AG09319 (cell line): ENCODE measurements around the gene PHETA1.
"Not testable (repeated sequence)": the region's sequence is repeated elsewhere in the genome, so short reads cannot be mapped to it uniquely, and the experiment has no call there.

Source experiments
- DNase-seq: peaks from one replicate; pipeline ENCODE4 v3.0.0-alpha.2; 2010; ENCODE audit warnings: low read depth; ENCODE audit errors: extremely low read depth
- TF ChIP-seq, protein P1 (sequence below): IDR thresholded peaks from 2 replicates; pipeline ENCODE4 v1.5.1; 2011; ENCODE audit warnings: low read depth, mild to moderate bottlenecking, inconsistent platforms, low read length, moderate library complexity

PHETA1 gene

DNA sequence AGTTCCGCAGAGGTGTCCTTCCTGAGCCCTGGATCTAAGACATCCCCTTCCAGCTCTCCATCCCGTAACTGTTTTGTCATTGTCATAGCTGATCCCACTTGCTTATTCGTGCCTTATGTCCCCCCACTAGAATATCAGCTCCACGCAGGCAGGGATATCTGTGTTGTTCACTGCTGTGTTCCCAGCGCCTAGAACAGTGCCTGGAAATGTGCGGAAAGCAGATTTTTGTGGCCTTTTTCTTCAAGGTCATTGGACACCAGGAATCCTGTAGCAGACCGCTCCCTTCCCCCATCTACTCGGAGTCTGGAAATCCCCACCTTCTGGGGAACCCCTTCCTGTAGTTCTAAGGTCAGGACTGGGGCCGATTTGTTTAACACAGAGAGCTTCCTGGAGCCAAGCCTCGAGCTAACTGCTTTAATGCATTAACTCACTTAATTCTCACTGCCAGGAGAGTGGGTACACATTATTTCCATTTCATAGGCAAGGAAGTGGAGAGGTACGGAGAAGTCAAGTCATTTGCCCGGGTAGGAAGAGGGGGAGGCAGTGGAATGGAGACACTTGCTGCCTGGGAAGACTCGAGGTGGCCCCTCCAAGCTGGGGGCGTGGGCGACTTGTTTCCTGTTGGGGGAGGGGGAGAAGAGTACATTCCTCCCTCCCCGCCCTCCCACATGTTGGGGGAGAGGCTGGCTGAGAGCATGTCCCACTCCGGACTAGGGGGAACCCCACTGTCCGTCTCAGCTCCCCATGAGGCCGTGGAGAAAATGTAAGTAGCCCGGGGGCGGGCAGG, 35.7 kb upstream of the PHETA1 start:
- TF ChIP-seq, protein P1, sequence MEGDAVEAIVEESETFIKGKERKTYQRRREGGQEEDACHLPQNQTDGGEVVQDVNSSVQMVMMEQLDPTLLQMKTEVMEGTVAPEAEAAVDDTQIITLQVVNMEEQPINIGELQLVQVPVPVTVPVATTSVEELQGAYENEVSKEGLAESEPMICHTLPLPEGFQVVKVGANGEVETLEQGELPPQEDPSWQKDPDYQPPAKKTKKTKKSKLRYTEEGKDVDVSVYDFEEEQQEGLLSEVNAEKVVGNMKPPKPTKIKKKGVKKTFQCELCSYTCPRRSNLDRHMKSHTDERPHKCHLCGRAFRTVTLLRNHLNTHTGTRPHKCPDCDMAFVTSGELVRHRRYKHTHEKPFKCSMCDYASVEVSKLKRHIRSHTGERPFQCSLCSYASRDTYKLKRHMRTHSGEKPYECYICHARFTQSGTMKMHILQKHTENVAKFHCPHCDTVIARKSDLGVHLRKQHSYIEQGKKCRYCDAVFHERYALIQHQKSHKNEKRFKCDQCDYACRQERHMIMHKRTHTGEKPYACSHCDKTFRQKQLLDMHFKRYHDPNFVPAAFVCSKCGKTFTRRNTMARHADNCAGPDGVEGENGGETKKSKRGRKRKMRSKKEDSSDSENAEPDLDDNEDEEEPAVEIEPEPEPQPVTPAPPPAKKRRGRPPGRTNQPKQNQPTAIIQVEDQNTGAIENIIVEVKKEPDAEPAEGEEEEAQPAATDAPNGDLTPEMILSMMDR, result no peak
- DNase-seq, result no peak

DNA sequence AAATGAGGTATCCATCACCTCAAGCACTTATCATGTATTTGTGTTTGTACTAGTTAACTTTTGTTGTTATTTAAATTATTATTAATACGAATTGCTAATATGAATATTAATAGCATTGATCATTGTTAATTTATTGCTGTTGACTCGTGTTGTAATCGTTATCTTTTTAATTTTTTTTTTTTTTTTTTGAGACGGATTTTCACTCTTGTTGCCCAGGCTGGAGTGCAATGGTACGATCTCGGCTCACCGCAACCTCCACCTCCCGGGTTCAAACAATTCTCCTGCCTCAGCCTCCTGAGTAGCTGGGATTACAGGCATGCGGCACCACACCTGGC, 33.6 kb upstream of the PHETA1 start:
- DNase-seq, result not testable (repeated sequence)

DNA sequence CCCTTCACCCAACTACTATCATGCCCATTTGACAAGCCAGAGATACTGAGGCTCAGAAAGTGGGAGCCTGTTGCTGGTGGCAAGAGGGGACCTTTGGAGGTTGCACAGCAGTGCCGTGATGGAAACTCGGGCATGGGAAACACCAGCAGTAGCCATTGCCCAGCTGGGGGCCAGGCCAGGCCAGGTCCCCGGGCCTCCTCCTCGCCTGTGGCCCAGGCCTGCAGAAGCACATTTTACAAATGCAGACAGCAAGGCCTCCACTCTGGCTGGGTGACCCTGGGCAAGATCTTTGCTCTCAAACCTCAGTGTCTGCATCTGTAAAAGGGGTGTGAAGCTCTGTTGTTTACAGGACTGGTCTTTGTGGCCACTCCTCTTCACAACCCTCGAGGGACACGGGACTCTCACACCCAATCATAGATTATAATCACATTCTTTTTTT, 32.3 kb upstream of the PHETA1 start:
- DNase-seq, result no peak
- TF ChIP-seq, protein P1, result no peak

DNA sequence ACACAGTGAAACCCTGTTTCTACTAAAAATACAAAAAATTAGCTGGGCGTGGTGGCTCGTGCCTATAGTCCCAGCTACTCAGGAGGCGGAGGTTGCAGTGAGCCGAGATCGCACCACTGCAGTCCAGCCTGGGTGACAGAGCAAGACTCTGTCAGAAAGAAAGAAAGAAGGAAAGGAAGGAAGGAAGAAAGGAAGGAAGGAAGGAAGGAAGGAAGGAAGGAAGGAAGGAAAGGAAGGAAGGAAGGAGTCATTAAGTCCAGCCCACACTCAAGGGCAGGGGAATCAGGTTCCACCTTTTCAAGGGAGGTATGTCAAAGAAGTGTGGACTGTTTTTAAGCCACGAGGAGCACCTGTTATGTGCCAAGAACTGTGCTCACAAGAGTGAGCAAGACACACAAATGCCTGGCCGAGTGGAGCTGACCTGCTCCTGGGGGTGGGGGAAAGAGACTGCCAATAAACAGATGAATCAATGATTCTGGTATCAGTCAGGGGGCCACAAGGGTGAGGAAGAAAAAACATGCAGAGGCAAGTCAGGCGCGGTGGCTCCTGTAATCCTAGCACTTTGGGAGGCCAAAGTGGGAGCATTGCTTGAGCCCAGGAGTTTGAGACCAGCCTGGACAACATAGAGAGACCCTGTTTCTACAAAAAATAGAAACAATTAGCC, 31.0 kb upstream of the PHETA1 start:
- DNase-seq, result not testable (repeated sequence)

DNA sequence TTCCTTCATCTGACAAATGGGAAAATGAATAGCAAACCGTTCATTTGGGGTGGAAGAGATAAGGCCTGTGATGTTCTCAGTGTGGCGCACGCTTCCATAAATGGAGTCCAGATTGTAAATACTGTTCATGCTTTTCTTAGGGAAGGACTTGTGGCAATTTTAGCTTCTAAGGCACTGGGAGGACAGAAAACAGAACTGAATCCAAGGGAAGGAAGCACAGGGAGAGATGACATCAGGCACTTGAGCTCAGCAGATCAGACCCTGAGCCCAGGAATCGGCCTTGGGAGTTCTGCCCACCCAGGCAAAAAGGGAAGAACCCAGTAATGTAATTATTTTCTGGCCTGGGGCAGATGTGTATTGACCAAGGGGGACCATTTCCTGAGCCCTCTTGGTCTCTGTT, 29.6 kb upstream of the PHETA1 start:
- TF ChIP-seq, protein P1, result no peak
- no peak for DNase-seq

DNA sequence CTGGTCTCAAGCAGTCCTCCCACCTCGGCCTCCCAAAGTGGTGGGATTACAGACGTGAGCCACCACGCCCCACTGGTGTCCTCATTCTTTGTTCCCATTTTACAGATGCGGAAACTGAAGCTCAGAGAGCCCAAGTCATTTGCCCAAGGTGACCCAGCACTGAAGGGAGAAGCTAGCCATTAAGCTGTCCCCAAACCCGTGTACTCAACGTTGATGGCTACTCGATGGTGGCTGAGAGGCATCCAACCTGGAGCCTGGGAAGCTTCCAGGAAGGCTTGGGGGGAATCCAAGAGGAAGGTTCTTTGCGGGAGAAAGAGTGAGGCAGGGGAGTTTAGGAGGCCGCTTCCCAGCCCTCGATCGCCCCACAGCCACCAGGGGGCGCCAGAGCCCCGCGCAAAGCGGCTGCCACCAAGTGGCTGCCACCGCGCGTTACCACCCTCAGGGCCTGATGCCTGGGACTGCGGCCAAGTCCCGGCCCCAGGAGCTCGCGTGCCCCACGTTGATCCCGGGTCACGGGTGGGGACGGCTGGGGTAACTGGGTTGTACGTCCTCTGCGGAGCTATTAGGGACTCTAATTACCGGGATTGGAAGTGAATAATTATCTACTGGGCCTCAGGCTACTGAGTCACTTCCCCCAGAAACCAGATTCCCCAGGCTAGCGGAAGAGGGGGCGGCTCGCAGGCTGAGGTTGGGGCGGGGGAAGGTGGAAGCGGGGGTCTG, 28.0 kb upstream of the PHETA1 start:
- TF ChIP-seq, protein P1, result peak; percentile 97
- peak; percentile 87 for DNase-seq

DNA sequence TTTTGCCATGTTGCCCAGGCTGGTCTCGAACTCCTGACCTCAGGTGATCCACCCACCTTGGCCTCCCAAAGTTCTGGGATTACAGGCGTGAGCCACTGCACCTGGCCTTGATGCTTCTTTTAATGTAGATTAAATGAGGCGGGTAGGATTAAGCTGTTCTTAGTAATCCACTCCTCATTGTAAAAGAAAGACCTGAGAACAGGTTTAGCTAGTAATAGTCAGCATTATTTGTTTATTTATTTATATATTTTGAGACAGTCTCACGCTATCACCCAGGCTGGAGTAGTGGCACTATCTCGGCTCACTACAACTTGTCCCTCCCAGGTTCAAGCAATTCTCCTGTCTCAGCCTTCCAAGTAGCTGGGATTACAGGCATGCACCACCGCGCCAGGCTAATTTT, 27.4 kb upstream of the PHETA1 start:
- not testable (repeated sequence) for DNase-seq

DNA sequence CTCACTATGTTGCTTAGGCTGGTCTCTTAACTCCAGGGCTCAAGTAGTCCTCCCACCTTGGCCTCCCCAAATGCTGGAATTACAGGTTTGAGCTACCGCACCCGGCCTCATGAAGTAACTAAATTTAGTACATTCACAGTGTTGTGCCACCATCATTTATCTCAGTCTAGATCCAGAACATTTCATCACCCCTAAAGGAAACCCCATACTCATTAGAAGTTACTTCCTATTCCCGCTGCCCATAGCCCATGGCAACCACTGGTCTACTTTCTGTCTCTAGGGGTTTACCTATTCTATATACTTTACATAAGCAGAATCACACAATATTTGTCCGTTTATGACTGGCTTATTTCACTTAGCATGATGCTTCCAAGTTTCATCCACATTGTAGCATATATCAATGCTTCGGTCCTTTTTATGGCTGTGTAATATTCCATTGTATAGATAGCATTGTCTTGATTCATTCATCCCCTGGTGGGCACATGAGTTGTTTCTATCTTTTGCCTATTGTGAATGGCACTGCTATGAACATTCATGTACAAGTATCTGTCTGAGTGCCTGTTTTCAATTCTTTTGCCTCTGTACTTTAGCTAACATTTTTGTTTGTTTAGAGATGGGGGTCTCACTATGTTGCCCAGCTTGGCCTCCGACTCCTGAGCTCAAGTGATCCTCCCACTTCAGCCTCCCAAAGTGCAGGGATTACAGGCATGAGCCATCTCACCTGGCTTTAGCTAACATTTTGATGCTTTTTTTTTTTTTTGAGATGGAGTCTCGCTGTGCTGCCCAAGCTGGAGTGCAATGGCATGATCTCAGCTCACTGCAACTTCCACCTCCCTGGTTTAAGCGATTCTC, 26.7 kb upstream of the PHETA1 start:
- TF ChIP-seq, protein P1, result no peak
- no peak for DNase-seq
